Erythroblast (primary cell): ENCODE measurements around the gene AUTS2.

ENCODE experiments used
- GATA1 ChIP-seq: IDR thresholded peaks from 2 replicates; pipeline ENCODE4 v1.6.1; 2011; ENCODE audit warnings: low read depth, mild to moderate bottlenecking, control low read depth, low read length, moderate library complexity
- POLR2A ChIP-seq: IDR thresholded peaks from 2 replicates; pipeline ENCODE4 v1.6.1; 2011; ENCODE audit warnings: mild to moderate bottlenecking, low read length

DNA sequence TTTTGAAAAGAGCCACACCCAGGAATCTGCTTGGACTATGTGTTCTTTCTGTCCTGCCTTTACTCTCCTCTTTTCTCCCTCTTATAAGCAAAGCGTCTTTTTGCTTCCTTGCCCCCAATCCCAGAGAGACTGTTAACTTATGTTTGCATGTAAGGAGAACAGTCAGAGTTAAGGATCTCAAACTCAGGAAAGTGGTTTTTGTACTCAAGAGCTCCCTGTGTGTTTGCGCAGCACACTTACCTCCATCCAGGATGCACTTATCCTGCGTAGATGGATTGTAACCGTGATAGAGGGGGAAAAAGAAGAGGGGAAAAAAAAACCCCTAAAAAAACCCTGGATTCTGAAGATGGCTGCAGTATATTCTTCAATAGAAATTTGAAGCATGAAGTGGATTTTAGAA, 228.9 kb downstream of the AUTS2 start:
- no peak for TF ChIP-seq POLR2A
- no peak for TF ChIP-seq GATA1
